Coronary artery (tissue), 2 donors: ENCODE measurements around the gene DNAH9.

Source experiments
- DNase-seq: peaks from one replicate; pipeline ENCODE4 v3.0.0-alpha.2; 2017; ENCODE audit warnings: low spot score
- H3K27ac ChIP-seq, 2 donors: fragments of 200-600 bp; sonication (generic); one replicate each; pipeline ENCODE4 v1.5.1; 2016 to 2019
- H3K4me3 ChIP-seq: fragments of 200-600 bp; sonication (generic); 2 replicates; pipeline ENCODE4 v1.5.1; 2016; ENCODE audit warnings: mild to moderate bottlenecking, moderate library complexity
- TF ChIP-seq, protein P1 (sequence below): fragments of 200-600 bp; sonication (generic); IDR thresholded peaks from one replicate; pipeline ENCODE4 v1.5.1; 2019; ENCODE audit warnings: antibody characterized with exemption

DNAH9 gene

DNA sequence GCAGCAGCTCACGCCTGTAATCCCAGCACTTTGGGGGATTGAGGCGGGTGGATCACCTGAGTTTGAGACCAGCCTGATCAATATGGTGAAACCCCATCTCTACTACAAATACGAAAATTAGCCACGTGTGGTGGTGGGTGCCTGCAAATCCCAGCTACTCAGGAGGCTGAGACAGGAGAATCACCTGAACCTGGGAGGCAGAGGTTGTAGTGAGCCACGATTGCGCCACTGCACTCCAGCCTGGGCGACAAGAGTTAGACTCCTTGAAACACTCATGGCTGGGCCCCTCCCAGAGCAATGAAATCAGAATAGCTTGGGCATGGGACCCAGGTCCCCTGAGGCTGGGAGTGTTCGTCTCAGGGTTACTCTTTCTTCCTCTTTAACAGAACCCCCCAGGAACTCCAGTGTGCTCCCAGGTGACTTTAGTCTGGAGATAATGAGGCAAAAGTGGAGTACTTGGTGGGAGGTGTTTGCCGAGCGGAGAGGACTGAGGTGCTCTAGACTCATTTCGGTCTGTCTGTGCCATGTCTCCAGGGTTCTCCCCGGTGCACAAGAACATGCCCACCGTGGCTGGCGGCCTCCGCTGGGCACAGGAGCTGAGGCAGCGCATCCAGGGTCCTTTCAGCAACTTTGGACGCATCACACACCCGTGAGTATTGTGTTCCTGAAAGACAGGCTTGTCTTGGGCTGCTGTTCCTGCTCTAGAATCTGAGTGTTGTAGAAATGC is 41.6 kb downstream of the DNAH9 start:
- TF ChIP-seq, protein P1, sequence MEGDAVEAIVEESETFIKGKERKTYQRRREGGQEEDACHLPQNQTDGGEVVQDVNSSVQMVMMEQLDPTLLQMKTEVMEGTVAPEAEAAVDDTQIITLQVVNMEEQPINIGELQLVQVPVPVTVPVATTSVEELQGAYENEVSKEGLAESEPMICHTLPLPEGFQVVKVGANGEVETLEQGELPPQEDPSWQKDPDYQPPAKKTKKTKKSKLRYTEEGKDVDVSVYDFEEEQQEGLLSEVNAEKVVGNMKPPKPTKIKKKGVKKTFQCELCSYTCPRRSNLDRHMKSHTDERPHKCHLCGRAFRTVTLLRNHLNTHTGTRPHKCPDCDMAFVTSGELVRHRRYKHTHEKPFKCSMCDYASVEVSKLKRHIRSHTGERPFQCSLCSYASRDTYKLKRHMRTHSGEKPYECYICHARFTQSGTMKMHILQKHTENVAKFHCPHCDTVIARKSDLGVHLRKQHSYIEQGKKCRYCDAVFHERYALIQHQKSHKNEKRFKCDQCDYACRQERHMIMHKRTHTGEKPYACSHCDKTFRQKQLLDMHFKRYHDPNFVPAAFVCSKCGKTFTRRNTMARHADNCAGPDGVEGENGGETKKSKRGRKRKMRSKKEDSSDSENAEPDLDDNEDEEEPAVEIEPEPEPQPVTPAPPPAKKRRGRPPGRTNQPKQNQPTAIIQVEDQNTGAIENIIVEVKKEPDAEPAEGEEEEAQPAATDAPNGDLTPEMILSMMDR, result no peak
- Histone ChIP-seq H3K4me3 (no peak overlapping the region), H3K27ac (no peak overlapping the region)
- DNase-seq, result no peak

DNA sequence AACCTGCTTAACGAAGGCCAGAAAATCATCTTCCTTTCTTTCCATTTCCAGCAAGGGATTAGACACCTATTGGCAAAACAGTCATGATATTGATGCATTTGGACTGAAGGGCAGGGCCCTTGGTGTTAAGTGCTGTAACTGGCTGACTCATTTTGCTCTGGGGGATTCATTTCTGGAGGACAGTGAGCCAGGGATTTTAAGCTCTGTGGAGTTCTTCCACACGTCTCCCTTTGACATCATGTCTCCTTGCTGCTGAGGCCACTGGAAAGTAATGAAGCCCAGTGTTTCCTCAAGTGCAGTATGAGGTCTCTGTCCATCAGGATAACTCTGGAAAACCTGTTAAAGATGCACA is 42.2 kb downstream of the DNAH9 start:
- DNase-seq, result no peak
- TF ChIP-seq, protein P1, result no peak
- H3K27ac ChIP-seq, result no peak overlapping the region
- no peak overlapping the region for H3K4me3 ChIP-seq

DNA sequence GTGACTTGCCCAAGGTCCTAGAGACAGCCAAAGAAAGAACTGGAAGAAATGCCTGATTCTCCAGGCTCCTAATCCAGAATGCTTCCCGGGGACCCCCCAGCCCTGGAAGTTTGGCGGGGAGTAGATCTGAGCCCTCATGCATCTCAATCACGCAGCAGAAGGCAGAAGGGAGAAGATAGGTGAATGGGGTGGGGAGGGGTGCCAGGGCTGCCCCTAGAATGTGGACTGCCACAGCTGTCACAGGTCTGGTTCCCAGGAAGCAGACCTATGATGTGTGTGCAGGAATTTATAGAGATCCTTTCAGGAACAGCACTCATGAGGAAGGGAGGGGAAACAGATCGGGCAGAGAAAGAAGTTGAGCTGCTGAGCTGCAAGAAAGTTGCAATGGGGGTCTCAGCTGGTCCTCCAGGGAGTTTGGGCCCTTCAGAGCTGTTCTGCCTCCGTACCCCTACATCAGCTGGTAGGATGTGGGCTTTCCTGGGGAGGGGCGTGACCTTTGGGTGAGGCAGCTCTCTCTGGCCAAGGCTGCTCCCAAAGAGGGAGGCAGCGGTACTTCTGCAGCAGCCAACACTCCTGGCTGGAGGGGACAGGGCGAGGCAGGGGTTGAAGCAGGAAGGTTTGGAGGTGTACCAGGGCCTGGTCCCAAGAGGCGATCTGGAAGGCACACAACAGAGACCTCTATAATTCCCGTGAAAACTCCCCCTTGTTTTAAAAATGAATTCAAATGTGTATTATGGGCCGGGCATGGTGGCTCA is 43.4 kb downstream of the DNAH9 start:
- DNase-seq, result no peak
- no peak overlapping the region for H3K27ac ChIP-seq
- TF ChIP-seq, protein P1, result no peak
- H3K4me3 ChIP-seq, result no peak overlapping the region

DNA sequence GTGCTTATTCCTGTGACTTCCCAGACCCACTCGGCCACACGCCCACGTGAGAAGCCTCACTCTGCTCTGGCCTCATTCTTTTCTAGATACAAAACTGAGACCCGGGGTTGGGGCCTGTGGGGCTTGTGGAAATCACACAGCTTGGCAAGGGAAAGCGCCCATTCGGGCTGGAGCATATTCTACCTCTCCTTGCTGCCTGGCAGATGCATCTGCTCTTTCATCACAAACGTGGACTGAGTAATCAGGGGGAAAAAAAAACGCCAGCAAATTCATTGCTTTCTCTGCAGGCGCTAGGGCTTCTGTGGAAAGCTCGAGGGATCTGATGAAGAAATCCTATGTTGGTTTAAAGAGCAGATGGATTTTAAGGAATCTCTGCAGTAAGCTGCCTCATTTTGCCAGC is 44.4 kb downstream of the DNAH9 start:
- TF ChIP-seq, protein P1, result no peak
- H3K27ac ChIP-seq, result no peak overlapping the region
- no peak for DNase-seq
- no peak overlapping the region for H3K4me3 ChIP-seq

DNA sequence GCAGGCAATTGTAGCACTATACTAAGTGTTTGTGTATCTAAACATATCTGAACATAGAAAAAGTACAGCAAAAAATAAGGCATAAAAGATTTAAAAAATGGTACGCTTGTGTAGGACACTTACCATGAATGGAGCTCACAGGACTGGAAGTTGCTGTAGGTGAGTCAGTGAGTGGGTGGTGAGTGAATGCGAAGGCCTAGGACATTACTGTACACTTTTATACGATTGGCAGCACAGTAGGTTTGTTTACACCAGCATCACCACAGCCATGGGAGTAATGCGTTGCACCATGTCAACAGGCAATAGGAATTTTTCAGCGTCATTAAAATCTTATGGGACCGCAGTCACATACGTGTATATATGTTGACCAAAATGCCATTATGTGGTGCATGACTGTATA is 45.6 kb downstream of the DNAH9 start:
- Histone ChIP-seq H3K4me3 (no peak overlapping the region), H3K27ac (no peak overlapping the region)
- DNase-seq, result no peak
- TF ChIP-seq, protein P1, result no peak

DNA sequence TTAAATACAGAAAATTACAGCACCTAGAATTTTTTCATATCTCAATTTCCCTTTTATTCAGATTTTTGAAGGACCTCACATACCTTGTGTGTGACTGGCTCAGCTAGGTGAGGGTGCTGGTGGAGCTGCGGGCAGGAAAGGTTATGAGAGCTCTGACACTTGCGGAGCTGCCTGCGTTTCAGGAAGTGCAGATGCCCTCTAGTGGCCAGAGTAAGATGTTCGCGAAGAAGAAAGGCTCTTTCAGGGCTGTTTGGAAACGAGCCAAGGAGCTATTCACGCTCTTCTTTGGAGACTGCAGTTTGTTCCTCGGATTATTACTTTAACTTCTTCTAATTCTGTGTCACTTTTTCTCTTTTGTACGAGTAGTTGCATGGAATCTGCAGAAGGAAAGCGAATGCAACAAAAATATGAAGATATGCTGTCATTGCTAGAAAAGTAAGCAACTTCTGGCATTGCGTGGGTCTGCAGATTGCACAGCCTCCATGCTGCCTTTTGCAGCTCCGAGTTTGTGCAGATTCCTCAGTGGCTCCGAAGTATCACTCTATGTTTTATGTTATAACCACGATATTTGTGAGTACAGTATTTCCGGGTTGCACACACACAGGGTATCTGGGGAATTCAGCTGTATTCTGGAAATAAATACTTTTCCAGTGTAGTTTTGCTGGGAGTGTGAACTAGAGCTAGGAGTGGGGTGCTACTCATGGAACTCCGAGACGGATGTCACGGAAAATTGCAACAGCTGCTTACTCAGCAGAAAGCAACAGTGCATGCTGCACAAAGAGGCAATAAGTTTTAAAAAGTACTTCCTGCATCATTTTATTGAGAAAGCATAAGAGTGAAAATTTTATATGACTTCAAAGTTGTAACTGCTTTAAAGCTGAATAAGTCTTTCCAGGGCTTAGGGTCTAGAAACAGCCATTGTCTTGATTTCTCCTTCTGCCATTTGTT is 46.3 kb downstream of the DNAH9 start:
- H3K4me3 ChIP-seq, result no peak overlapping the region
- TF ChIP-seq, protein P1, result peak; percentile 41
- H3K27ac ChIP-seq, result no peak overlapping the region
- DNase-seq, result no peak
